Left forelimb (tissue), 1 donor: ENCODE data around the gene GABPB1.

Source experiments
- DNase-seq: peaks from one replicate; pipeline ENCODE4 v3.0.0-alpha.2; 2018; ENCODE audit warnings: low spot score

GABPB1 gene

DNA sequence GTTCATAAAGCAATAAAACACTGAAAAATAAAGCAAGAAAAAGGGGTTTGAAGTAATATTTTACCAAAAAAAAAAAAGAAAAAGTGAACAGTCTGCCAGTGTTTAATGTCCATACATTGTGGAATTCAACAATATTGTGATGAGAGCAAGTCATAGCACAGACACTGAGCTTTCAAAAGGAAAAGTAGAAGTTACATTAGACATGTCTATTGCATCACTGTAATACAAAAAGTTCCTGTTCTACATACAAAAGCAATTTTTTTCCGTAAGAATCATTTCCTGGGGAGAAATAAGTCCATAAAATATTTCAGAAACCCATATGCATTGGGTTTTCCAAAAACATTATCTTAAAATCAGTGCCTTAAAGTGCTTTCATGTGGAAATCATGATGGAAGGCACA lies 77.6 kb downstream of the GABPB1 start:
- DNase-seq: no peak

DNA sequence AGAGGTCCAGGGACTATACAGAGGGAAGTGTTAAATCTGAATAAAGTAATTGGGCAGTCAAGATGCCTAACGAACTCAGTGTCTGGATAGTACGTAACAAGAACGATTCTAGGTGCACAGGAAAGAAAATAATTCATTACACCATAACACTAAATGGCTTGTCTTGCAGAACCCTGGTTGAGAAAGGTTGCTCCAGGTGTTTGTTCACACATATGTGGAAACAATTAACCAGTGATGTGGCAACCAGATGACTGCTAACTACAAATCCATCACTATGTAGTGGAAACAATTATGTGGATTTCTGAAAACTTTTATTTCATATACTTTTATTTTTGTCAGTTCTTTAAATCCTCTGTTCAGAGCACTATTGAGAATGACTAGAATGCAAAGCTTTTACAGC lies 79.1 kb downstream of the GABPB1 start:
- no peak for DNase-seq

GRCh38 chr15:50275091-50275490 lies 79.9 kb downstream of the GABPB1 start:
- DNase-seq: no peak

- DNase-seq: no peak
Measured at GRCh38 chr15:50267577-50267976, 87.4 kb downstream of the GABPB1 start.

- DNase-seq: no peak
Measured at GRCh38 chr15:50265620-50266019, 89.4 kb downstream of the GABPB1 start, which contains the start of gene HDC. Gene HDC, minus strand, starts transcription at chr15:50265726. Its CDS starts 103 bp downstream, at chr15:50265623.

DNA sequence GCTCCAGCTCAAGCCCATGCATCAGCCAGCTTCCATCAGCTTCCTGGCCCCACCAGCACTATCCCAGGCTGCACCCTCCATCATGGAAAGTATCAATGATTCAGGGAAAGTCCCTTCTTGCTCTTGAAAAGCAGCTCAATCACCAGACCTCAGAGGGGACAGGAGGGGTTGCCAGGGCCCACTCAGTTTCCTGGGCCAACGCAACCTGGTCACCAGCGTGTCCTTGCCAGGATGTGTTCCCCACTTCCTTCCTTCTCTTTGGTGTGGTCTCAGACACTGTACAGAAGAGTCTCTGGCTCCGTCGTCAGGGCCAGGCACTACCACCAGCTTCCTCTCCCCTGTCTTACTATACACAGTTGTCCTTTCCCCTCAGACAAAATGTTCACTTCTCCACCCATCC lies 92.5 kb downstream of the GABPB1 start:
- DNase-seq: no peak

DNA sequence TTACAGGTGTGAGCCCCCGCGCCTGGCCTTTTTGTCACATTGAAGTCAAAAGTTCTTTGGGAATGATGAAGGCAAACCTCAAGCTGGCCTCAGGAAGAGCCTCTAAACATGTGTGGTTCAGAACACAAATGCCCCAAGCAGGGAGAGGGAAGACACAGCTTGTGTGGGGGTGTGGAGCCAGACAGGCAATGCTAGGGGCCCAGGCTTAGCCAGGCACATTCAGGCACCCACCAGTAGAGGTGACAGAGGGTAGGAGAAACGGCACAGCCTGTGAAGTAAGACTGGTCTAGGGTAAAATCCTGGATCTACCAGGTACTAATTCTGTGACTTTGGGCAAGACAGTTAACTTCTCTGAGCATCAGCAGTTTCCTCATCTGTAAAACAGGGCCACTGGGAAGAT lies 93.0 kb downstream of the GABPB1 start:
- DNase-seq: no peak

- no peak for DNase-seq
Measured at GRCh38 chr15:50260969-50261496, 94.0 kb downstream of the GABPB1 start.

DNA sequence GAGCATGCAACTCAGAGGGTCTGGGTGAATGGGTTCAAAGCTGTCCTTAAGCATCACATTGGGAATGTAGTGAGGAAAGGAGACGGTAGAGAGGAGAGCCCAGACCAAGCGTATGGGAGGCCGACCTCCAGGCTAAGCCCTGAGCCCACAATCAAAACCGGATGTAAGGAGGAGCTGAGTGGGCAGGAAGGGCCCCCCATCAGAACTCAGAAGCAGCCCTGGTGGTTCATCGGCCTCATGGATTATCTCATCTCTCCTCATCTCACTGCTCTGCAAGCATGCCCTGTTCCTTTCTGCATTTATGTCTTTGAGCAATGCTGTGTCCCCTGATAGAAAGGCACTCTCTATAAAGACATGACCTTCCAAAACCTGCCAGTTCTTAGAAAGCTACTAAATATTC lies 95.7 kb downstream of the GABPB1 start:
- DNase-seq: no peak

DNA sequence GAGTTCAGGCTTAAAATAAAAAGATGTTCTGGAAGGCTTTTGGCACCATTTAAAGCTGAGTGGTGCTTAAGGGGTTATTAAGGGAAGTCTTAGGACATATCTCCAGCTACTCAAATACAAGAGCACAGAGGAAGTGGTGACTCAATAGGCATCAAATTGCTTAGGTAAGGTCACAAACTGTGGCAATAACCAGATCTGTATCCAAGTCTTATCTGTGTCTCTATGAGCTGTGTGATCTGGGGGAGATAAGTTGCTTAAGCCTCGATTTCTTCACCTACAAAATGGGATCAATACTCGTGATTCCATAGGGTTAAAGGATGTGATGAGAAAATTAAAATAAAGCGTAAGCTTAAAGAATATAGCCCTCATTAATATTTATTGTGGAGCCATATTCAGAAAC lies 97.1 kb downstream of the GABPB1 start:
- DNase-seq: no peak

- DNase-seq: no peak
Measured at GRCh38 chr15:50257332-50257731, 97.7 kb downstream of the GABPB1 start.

- no peak for DNase-seq
Measured at GRCh38 chr15:50256188-50257041, 98.6 kb downstream of the GABPB1 start.

- DNase-seq: no peak
Measured at GRCh38 chr15:50252556-50252955, 102.4 kb downstream of the GABPB1 start.

DNA sequence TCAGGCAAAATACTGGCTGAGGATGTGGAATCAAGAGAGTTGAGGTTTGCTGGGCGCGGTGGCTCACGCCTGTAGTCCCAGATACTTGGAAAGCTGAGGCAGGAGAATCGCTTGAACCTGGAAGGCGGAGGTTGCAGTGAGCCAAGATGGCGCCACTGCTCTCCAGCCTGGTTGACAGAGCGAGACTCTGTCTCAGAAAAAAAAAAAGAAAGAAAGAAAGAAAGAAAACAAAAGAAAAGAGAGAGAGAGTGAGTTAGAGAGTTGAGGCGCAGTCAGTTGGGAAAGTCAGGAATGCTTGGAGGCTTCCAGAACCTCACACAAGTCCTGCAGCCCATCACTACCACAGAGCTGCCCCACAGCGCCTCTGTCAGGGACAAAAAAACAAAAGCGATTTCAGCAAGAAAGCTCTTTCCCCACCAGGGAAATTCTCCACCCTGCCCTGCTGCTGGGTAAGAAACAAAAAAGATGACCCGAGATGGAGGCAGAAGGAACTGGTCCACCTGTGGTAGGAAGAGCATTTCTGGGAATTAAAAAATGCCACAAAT lies 103.3 kb downstream of the GABPB1 start:
- no peak for DNase-seq

- DNase-seq: no peak
Measured at GRCh38 chr15:50250760-50251394, 104.1 kb downstream of the GABPB1 start.

DNA sequence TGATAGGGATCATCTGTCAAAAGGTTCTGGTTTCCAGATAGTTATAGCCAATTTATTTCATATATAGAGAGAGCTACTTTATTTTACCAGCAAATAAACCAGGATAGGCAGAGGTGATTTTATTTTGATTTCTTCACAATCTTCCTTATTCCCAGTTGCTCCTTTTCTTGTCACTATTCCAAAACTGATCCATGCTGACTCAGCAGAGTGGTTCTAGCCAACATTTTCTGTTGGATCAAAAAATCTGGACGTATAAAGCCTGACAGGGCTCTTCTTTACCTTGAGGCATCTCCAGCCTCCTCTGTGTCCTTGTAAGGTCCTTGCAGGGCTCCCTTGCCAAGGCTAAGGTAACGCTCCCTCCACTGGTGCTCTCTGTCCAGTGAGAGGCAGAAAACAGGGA lies 105.3 kb downstream of the GABPB1 start:
- no peak for DNase-seq

GRCh38 chr15:50248994-50249582 lies 105.9 kb downstream of the GABPB1 start:
- DNase-seq: no peak

GRCh38 chr15:50247819-50248655 lies 107.0 kb downstream of the GABPB1 start:
- no peak for DNase-seq

DNA sequence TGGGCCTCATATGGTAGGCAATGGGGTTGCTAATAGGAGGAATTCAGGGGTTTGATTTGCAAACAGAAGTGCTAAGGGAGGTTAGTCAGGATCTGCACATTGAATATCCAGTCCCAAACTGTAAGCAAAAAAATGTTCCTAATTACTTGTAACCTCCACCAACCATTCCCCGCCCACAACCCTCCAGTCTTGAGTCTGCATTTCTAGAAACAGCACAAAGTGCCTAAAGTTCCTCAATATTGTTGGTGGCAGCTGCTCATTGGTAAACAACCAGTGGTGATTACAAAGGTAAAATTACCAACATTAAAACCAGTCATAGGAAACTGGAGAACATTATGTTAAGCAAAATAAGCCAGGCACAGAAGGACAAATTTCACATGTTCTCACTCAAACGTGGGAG lies 108.4 kb downstream of the GABPB1 start:
- no peak for DNase-seq

- no peak for DNase-seq
Measured at GRCh38 chr15:50244959-50245624, 109.9 kb downstream of the GABPB1 start.

DNA sequence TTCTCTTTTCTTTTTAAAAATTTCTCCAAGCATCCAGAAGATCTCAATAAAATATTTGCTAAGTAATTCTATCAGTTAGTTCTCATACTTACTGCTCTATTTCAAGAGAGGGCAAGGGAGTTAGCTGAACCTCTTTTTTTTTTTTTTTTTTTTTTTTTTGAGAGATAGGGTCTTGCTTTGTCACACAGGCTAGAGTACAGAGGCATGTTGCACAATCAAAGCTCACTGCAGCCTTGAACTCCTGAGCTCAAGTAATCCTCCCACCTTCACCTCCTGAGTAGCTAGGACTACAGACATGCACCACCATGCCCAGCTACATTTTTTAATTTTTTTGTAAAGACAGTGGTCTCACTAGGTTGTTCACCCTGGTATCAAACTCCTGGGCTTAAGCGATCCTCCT lies 110.8 kb downstream of the GABPB1 start:
- no peak for DNase-seq
